DND-41 (cell line): Measurements from ENCODE around the gene PRR30.

Experiments
- EZH2 ChIP-seq: IDR thresholded peaks from 3 replicates; pipeline ENCODE4 v1.6.1; 2012; ENCODE audit warnings: borderline replicate concordance, low read depth, mild to moderate bottlenecking, moderate library complexity, low read length, inconsistent platforms; ENCODE audit not compliant: severe bottlenecking
- TF ChIP-seq, protein P1 (sequence below): IDR thresholded peaks from 2 replicates; pipeline ENCODE4 v1.5.1; 2012; ENCODE audit warnings: borderline replicate concordance, low read length, moderate library complexity, mild to moderate bottlenecking; ENCODE audit not compliant: poor library complexity, severe bottlenecking; ENCODE audit errors: extremely low read depth

DNA sequence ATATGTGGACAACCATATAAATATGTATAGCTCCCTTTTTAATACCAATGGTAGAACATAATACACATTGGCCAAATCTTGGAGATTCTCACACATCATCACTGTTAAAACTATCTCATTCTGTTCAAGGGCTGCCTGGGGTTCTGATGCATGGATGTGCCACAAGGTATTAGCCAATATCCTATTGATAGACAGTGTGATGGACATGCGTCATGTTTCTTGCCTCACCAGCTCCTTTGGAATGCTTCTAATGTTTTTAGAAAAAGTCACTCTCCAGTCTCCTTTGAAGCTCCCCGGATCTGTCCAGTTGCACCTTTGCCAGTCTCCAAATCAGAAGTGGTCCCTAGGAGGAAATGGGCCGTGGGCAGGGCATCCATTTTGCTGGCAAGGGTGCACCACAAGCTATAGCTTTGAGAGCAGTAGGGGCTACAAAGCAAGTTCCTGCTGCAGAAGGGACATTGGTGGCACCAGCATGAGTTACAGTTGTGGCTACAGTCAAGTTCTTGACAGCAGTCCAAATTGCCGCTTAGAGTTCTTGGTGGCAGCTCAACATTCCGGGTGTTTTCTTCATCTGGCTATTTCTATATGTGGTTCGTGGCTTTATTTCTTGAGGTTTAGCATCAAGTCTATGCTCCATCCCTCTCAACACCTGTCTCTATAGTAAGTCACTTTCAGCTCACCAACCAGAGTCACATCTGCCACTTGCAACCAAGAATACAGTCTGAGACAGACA is 47.6 kb upstream of the PRR30 start:
- TF ChIP-seq, protein P1, sequence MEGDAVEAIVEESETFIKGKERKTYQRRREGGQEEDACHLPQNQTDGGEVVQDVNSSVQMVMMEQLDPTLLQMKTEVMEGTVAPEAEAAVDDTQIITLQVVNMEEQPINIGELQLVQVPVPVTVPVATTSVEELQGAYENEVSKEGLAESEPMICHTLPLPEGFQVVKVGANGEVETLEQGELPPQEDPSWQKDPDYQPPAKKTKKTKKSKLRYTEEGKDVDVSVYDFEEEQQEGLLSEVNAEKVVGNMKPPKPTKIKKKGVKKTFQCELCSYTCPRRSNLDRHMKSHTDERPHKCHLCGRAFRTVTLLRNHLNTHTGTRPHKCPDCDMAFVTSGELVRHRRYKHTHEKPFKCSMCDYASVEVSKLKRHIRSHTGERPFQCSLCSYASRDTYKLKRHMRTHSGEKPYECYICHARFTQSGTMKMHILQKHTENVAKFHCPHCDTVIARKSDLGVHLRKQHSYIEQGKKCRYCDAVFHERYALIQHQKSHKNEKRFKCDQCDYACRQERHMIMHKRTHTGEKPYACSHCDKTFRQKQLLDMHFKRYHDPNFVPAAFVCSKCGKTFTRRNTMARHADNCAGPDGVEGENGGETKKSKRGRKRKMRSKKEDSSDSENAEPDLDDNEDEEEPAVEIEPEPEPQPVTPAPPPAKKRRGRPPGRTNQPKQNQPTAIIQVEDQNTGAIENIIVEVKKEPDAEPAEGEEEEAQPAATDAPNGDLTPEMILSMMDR = no peak
- TF ChIP-seq EZH2 = no peak
